Measurements from ENCODE around the gene CLMN. TPM values are rescaled to one million over a fixed set of nuclear protein-coding genes. Genes with fewer than 3 reads are reported as not detected.

The CLMN gene
- total and polyA plus RNA-seq, 2 of the 4 experiments (the other 2 are of a cell fraction) = 0.10 to 0.18 TPM

- H2BK5ac ChIP-seq (ENCODE audit: low read depth, low read length, poor library complexity, severe bottlenecking) = no peak overlapping the region
- H3K4me2 ChIP-seq (ENCODE audit: low read depth, low read length) = no peak overlapping the region
- no peaks in the 10 kb centered on the region for H3K36me3 ChIP-seq (ENCODE audit: control insufficient read depth, insufficient read depth, low read length)
- dilution Hi-C loops (cut with HindIII; ENCODE audit: low sequenced_read_pairs, unreplicated experiment) = no loop called here
- no peaks in the 10 kb centered on the region for H3K79me1 ChIP-seq (ENCODE audit: low read depth in 1 of 2, low read length in 2 of 2)
- no peak overlapping the region for H3K9ac ChIP-seq (ENCODE audit: low read depth, low read length)
- ATAC-seq (ENCODE audit: low read depth) = 0 out of 2 replicates have a peak, but pooled peaks have one; percentile 35
- in situ Hi-C loops (cut with MboI; ENCODE audit: low sequenced_read_pairs) = no loop called here
- H2BK120ac ChIP-seq (ENCODE audit: low read depth, low read length) = no peak overlapping the region
- no peak overlapping the region for H3K23ac ChIP-seq (ENCODE audit: low read depth, low read length)
- H3K27me3 ChIP-seq (ENCODE audit: control insufficient read depth, insufficient read depth, low read length) = no peaks in the 10 kb centered on the region; the same call in 1 of the 2 replicates
- no peak overlapping the region for H4K8ac ChIP-seq (ENCODE audit: low read depth in 2 of 2, low read length in 2 of 2)
- H4K91ac ChIP-seq (ENCODE audit: insufficient read depth, low read depth, low read length) = no peak overlapping the region
- H3K4me3 ChIP-seq (ENCODE audit: insufficient read depth, low read depth, low read length) = no peak overlapping the region
- H2BK15ac ChIP-seq (ENCODE audit: low read depth, low read length) = no peak overlapping the region
- POLR2A ChIA-PET (ENCODE audit: unreplicated experiment) = no interaction called here
- H2AK9ac ChIP-seq (replicated peaks; ENCODE audit: low read depth, low read length, poor library complexity) = no peak overlapping the region
- no peak overlapping the region for H2BK20ac ChIP-seq (ENCODE audit: low read depth, low read length)
- CTCF ChIA-PET = no interaction called here
- peak overlapping the region; percentile 19 for H2AFZ ChIP-seq (replicated peaks; ENCODE audit: low read length, poor library complexity)
- 20% methylated on average over 1 of the region's 12 CpGs; no CpG with 5 or more reads in 1 of the 2 experiments for WGBS, 2 experiments (ENCODE audit: extremely low coverage in 2 of 2, insufficient read length in 1 of 2)
- intact Hi-C loops (cut with micrococcal nuclease) = no loop called here
- BruUV-seq (replicated peaks) = no TSS peak
- H2AK5ac ChIP-seq (ENCODE audit: low read depth, low read length) = no peak overlapping the region
- H3K4ac ChIP-seq (ENCODE audit: low read depth, low read length) = no peak overlapping the region
- H3K4me1 ChIP-seq (ENCODE audit: control insufficient read depth, insufficient read depth, low read length) = peaks cover 5% of the 10 kb centered on the region; the same call in 1 of the 2 replicates
- TF ChIP-seq MAFK (IDR thresholded peaks at IDR 0.05; ENCODE audit: low read depth, low read length) (peak; percentile 51; the same call in 1 of the 2 replicates), CEBPB (IDR thresholded peaks at IDR 0.05; ENCODE audit: low read depth, low read length) (peak; percentile 52), MXI1 (IDR thresholded peaks at IDR 0.05; ENCODE audit: borderline replicate concordance, low read depth, low read length) (no peak), FOS (IDR thresholded peaks at IDR 0.05; ENCODE audit: low read depth, low read length) (no peak)
- H3K9me1 ChIP-seq (ENCODE audit: insufficient read depth, low read length) = no peaks in the 10 kb centered on the region
- no peak overlapping the region for H3K14ac ChIP-seq (replicated peaks; ENCODE audit: low read depth, low read length)
- no peaks in the 10 kb centered on the region for H4K20me1 ChIP-seq (ENCODE audit: insufficient read depth, low read length)
- peak; percentile 19 for DNase-seq
- no peak overlapping the region; the same call in 1 of the 2 replicates for H4K5ac ChIP-seq (ENCODE audit: low read depth, low read length)
- no peak overlapping the region; the same call in 1 of the 2 replicates for H3K18ac ChIP-seq (ENCODE audit: low read depth, low read length)
- 0 out of 2 replicates have a peak, but pooled peaks cover 2% of the 10 kb centered on the region for H3K9me3 ChIP-seq (ENCODE audit: control insufficient read depth, insufficient read depth, low read length)
- H3K27ac ChIP-seq (ENCODE audit: insufficient read depth, low read length) = no peak overlapping the region
- H3K56ac ChIP-seq (ENCODE audit: extremely low read depth, insufficient read depth, low read length) = no peak overlapping the region
Measured at GRCh38 chr14:95185033-95185766, 134.5 kb downstream of the CLMN start.

Data from IMR-90 (cell line).